GM12891 (cell line): Measurements from ENCODE around the gene TNNT3.

Experiments
- PAX5 ChIP-seq: IDR thresholded peaks from 2 replicates; pipeline ENCODE4 v1.6.1; 2011; ENCODE audit warnings: low read length, moderate library complexity, mild to moderate bottlenecking; ENCODE audit not compliant: insufficient read depth, severe bottlenecking
- POLR2A ChIP-seq: IDR thresholded peaks from 2 replicates; pipeline ENCODE4 v1.6.1; 2011; ENCODE audit warnings: low read depth, low read length, control low read depth
- POLR2AphosphoS5 ChIP-seq: IDR thresholded peaks from 2 replicates; pipeline ENCODE4 v1.6.1; 2011; ENCODE audit warnings: low read depth, low read length, control low read depth
- POU2F2 ChIP-seq: IDR thresholded peaks from 2 replicates; pipeline ENCODE4 v1.6.1; 2011; ENCODE audit warnings: low read depth, mild to moderate bottlenecking, control low read depth, low read length, moderate library complexity
- SPI1 ChIP-seq: IDR thresholded peaks from 2 replicates; pipeline ENCODE4 v1.6.1; 2011; ENCODE audit warnings: low read depth, low read length, control low read depth
- TAF1 ChIP-seq: IDR thresholded peaks from 2 replicates; pipeline ENCODE4 v1.6.1; 2011; ENCODE audit warnings: low read depth, low read length, control low read depth

DNA sequence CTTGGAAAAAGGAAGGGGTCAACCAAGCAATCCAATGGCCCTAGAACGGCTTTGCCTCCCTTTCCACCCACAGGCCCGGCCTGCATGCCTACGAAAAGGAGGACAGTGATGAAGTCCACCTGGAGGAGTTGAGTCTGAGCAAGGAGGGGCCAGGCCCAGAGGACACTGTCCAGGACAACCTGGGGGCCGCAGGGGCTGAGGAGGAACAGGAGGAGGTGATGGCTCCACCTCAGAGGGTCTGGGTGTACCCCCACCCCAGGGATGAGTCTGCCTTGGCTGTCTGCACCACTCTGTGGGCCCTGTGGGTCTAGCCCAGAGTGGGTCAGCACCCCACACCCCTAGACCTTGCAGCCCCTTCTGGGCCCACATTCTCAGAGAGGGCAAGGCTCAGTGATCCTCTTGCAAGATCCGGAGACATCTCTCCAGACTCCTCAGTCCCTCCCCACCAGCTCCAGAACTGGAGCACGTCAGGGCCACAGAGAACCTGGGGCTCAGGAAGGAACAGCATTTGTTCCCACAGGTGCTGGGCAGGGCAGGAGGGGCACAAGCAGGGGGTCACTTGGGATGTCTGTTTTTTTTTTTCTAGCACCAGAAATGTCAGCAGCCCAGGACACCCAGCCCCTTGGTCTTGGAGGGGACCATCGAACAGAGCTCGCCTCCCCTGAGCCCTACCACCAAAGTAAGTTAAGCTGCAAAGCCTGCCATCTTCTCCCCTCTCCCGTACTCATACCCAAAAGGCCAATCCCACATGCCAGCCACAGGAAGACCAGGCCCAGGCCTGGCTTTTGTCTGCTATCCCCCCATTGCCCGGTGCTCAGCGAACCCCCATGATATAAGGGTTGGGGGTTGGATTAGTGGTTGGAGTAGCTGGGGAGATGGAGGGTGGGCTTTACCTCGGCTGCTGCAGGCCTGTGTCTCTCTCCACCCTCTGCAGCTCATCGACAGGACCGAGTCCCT lies 35.9 kb upstream of the TNNT3 start:
- TF ChIP-seq POLR2A (no peak), SPI1 (no peak), POLR2AphosphoS5 (no peak; the same call in 1 of the 2 replicates), TAF1 (no peak), PAX5 (no peak), POU2F2 (no peak)
